ENCODE results near the gene ERFL. TPM values are rescaled to one million over a fixed set of nuclear protein-coding genes. Genes with fewer than 3 reads are reported as not detected.
A peak's percentile ranks its signal among the peaks of the same experiment; 100 is the strongest.

The ERFL gene
- total RNA-seq, 1 experiment from 2014 or later: not detected

GRCh38 chr19:41960973-41961372 lies 32.7 kb upstream of the ERFL start:
- DNase-seq (ENCODE audit: unreplicated experiment): no peak
- TF ChIP-seq CTCF (IDR thresholded peaks at IDR 0.05; ENCODE audit: unreplicated experiment): no peak
- ChIA-PET CTCF (no interaction called here), POLR2A (interaction anchor here (0.7 kb wide), 1 partner anchor 99 kb away, joined by 3 read pairs; no protein-coding TSS in a partner anchor)
- H3K4me3 Mint-ChIP-seq (ENCODE audit: unreplicated experiment): peak overlapping the region; percentile 22
- H3K4me1 Mint-ChIP-seq (ENCODE audit: insufficient read depth, unreplicated experiment): peaks cover 19% of the 10 kb centered on the region
- peaks cover 2% of the 10 kb centered on the region for H3K27me3 Mint-ChIP-seq (ENCODE audit: insufficient read depth, unreplicated experiment)
- intact Hi-C loops (cut with micrococcal nuclease): no loop called here
- BruUV-seq (replicated peaks): no TSS peak
- H3K9me3 Mint-ChIP-seq (ENCODE audit: unreplicated experiment): no peaks in the 10 kb centered on the region
- H3K36me3 Mint-ChIP-seq (ENCODE audit: insufficient read depth, unreplicated experiment): peaks cover 7% of the 10 kb centered on the region
- H3K27ac Mint-ChIP-seq (ENCODE audit: low read depth, unreplicated experiment): no peak overlapping the region

- Mint-ChIP-seq H3K27me3 (ENCODE audit: insufficient read depth, unreplicated experiment) (no peaks in the 10 kb centered on the region), H3K4me3 (ENCODE audit: unreplicated experiment) (peak within 1 kb of the TSS; percentile 74), H3K36me3 (ENCODE audit: insufficient read depth, unreplicated experiment) (peaks cover 14% of the 10 kb centered on the region), H3K9me3 (ENCODE audit: unreplicated experiment) (no peaks in the 10 kb centered on the region), H3K4me1 (ENCODE audit: insufficient read depth, unreplicated experiment) (peaks cover 19% of the 10 kb centered on the region), H3K27ac (ENCODE audit: low read depth, unreplicated experiment) (peak within 1 kb of the TSS; percentile 78)
- DNase-seq (ENCODE audit: unreplicated experiment): peak; percentile 89
- intact Hi-C loops (cut with micrococcal nuclease): loop anchor here (2.0 kb wide), 2 partner anchors 73 to 75 kb away; no protein-coding TSS in a partner anchor
- ChIA-PET CTCF (interaction anchor here (0.6 to 1.9 kb wide), 9 partner anchors 9 to 258 kb away, joined by 3 to 5 read pairs (median 4); no protein-coding TSS in a partner anchor), POLR2A (interaction anchor here (0.7 to 2.9 kb wide), 11 partner anchors 72 to 284 kb away, joined by 3 to 41 read pairs (median 3); partner anchors contain the start of genes RPS19 and ZNF574)
- BruUV-seq (replicated peaks): no TSS peak
- peak; percentile 19 for TF ChIP-seq CTCF (IDR thresholded peaks at IDR 0.05; ENCODE audit: unreplicated experiment)
These were observed 31.1 kb upstream of the ERFL start, which contains the start of gene RABAC1 for GRCh38 chr19:41959056-41960053. Gene RABAC1 (minus strand): TSS chr19:41959321. CDS start chr19:41959292, 29 bp downstream.

DNA sequence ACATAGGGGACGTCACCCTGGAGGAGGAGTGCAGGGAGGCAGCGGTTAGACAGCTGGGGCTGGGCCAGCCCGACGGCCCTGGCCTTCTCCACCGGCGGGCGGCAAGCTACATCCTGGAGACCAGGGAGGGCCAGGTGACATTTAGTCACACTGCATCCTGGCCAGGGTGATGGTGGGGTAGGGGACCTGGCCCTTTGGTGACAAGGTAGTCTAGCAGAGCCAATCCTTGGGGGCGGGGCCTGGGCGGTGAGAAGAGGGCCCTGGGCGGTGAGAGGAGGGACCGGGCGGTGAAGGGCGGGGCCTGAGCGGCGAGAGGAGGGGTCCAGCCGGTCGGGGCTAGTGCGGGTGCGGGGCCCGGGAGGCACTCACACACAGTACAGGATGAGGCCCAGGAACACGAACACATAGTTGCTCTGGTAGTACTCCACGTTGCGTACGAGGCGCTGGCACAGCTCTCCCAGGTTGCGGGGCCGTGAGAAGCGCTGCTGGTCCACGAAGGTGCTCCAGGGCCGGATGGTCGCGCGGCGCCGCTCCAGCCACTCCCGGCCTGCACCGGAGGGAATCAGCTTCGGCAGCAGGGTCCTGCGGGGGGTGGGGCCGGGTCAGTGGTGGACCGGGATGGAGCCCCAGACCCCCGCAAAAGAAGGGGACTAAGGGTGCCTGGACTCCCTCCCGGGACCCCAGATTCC lies 30.3 kb upstream of the ERFL start:
- H3K4me1 Mint-ChIP-seq (ENCODE audit: insufficient read depth, unreplicated experiment): peaks cover 19% of the 10 kb centered on the region
- DNase-seq (ENCODE audit: unreplicated experiment): peak; percentile 82
- peak overlapping the region; percentile 74 for H3K4me3 Mint-ChIP-seq (ENCODE audit: unreplicated experiment)
- H3K9me3 Mint-ChIP-seq (ENCODE audit: unreplicated experiment): no peaks in the 10 kb centered on the region
- no peaks in the 10 kb centered on the region for H3K27me3 Mint-ChIP-seq (ENCODE audit: insufficient read depth, unreplicated experiment)
- no peak for TF ChIP-seq CTCF (IDR thresholded peaks at IDR 0.05; ENCODE audit: unreplicated experiment)
- H3K27ac Mint-ChIP-seq (ENCODE audit: low read depth, unreplicated experiment): peak overlapping the region; percentile 78
- ChIA-PET POLR2A (interaction anchor here (0.7 to 2.9 kb wide), 13 partner anchors 71 to 141 kb away, joined by 3 to 41 read pairs (median 5); partner anchors contain the start of genes ARHGEF1, RPS19 and ZNF574), CTCF (interaction anchor here (0.6 to 1.9 kb wide), 8 partner anchors 12 to 474 kb away, joined by 3 to 5 read pairs (median 4); no protein-coding TSS in a partner anchor)
- BruUV-seq (replicated peaks): TSS peak; percentile 85
- peaks cover 14% of the 10 kb centered on the region for H3K36me3 Mint-ChIP-seq (ENCODE audit: insufficient read depth, unreplicated experiment)
- intact Hi-C loops (cut with micrococcal nuclease): loop anchor here (2.0 kb wide), 2 partner anchors 72 to 76 kb away; no protein-coding TSS in a partner anchor
